Endodermal cell (in vitro differentiated cells): ENCODE data around the gene MATR3. TPM values are rescaled to one million over a fixed set of nuclear protein-coding genes. Genes with fewer than 3 reads are reported as not detected.
"Not testable (repeated sequence)": the region's sequence is repeated elsewhere in the genome, so short reads cannot be mapped to it uniquely, and the experiment has no call there.

Source experiments
- DNase-seq: peaks from one replicate; pipeline ENCODE4 v3.0.0-alpha.2; 2017
- H3K27ac ChIP-seq: 2 replicates; pipeline ENCODE4 v1.5.1; 2013; ENCODE audit warnings: mild to moderate bottlenecking, low read depth, low read length, moderate library complexity
- H3K27me3 ChIP-seq: 2 replicates; pipeline ENCODE4 v1.6.1; 2013; ENCODE audit warnings: mild to moderate bottlenecking, low read length, moderate library complexity; ENCODE audit not compliant: insufficient read depth, control insufficient read depth, poor library complexity, severe bottlenecking
- H3K36me3 ChIP-seq: 2 replicates; pipeline ENCODE4 v1.7.0; 2013; ENCODE audit warnings: mild to moderate bottlenecking, low read length, moderate library complexity; ENCODE audit not compliant: control insufficient read depth, insufficient read depth
- H3K4me1 ChIP-seq: one replicate; pipeline ENCODE4 v1.7.0; 2013; ENCODE audit warnings: low read length; ENCODE audit not compliant: control insufficient read depth, insufficient read depth
- H3K4me3 ChIP-seq: 2 replicates; pipeline ENCODE4 v1.5.1; 2013; ENCODE audit warnings: mild to moderate bottlenecking, low read length, moderate library complexity
- H3K9ac ChIP-seq: 2 replicates; pipeline ENCODE4 v1.6.1; 2013; ENCODE audit warnings: mild to moderate bottlenecking, low read length, moderate library complexity; ENCODE audit not compliant: poor library complexity, severe bottlenecking; ENCODE audit errors: extremely low read depth
- H3K9me3 ChIP-seq: 2 replicates; pipeline ENCODE4 v1.6.1; 2013; ENCODE audit warnings: mild to moderate bottlenecking, low read length, moderate library complexity; ENCODE audit not compliant: control insufficient read depth
- H3K27ac Mint-ChIP-seq: 2 replicates; pipeline ENCODE4 v1.8.0; 2020; ENCODE audit warnings: mixed read lengths
- H3K27me3 Mint-ChIP-seq: 2 replicates; pipeline ENCODE4 v1.8.0; 2021; ENCODE audit warnings: mild to moderate bottlenecking, mixed read lengths; ENCODE audit not compliant: insufficient read depth
- H3K36me3 Mint-ChIP-seq: 2 replicates; pipeline ENCODE4 v1.8.0; 2020; ENCODE audit warnings: low read depth, mixed read lengths
- H3K4me1 Mint-ChIP-seq: 2 replicates; pipeline ENCODE4 v1.8.0; 2020; ENCODE audit warnings: mixed read lengths
- H3K4me3 Mint-ChIP-seq: 2 replicates; pipeline ENCODE4 v1.8.0; 2020; ENCODE audit warnings: mild to moderate bottlenecking, moderate library complexity, mixed read lengths
- H3K9me3 Mint-ChIP-seq: 2 replicates; pipeline ENCODE4 v1.8.0; 2020; ENCODE audit warnings: mild to moderate bottlenecking, mixed read lengths
- CTCF ChIP-seq: fragments of 200-600 bp; sonication (generic); conservative IDR thresholded peaks from 2 replicates; pipeline ENCODE4 v1.5.0; 2021; ENCODE audit warnings: antibody characterized with exemption, mild to moderate bottlenecking
- WGBS, 2 experiments: methylation state at CpG; one replicate each; pipeline versions ENCODE4 v1.1.5 to v1.1.7; 2013; ENCODE audit warnings: missing lambda C conversion rate in 2 of 2, mixed read lengths in 1 of 2; ENCODE audit not compliant: insufficient coverage in 1 of 2, insufficient read length in 1 of 2; 5-methylcytosine and 5-hydroxymethylcytosine counted together
- total RNA-seq, 2 donors: library from RNA; stranded (reverse); fragmentation: NEBNext Ultra II Directional in 1 of 2; extraction: Animal tissue kit (Norgen Biotek cat#: 25700) in 1 of 2; gene quantifications; 2 replicates in 1 of 2; 3 replicates in 1 of 2; pipeline ENCODE4 v1.2.1, GENCODE V29; 2021

Gene MATR3
- total RNA-seq, 2 donors from 2014 or later, result 250 to 279 TPM

- Histone ChIP-seq H3K9ac (peak overlapping the region; percentile 99), H3K9me3 (no peaks in the 10 kb centered on the region), H3K4me1 (no peaks in the 10 kb centered on the region), H3K4me3 (peak overlapping the region; percentile 88), H3K27me3 (no peaks in the 10 kb centered on the region), H3K27ac (no peak overlapping the region), H3K36me3 (peaks cover 32% of the 10 kb centered on the region)
- Mint-ChIP-seq H3K27me3 (peaks cover 3% of the 10 kb centered on the region), H3K4me3 (peak overlapping the region; percentile 99), H3K4me1 (peaks cover 15% of the 10 kb centered on the region), H3K9me3 (no peaks in the 10 kb centered on the region), H3K36me3 (peaks cover 36% of the 10 kb centered on the region), H3K27ac (no peak overlapping the region)
- no peak for DNase-seq
- WGBS, 2 experiments, result 90 to 92% methylated on average over 9 of the region's 9 CpGs
- TF ChIP-seq CTCF, result no peak
Observed at GRCh38 chr5:139343476-139343875, 49.9 kb downstream of the MATR3 start.

- TF ChIP-seq CTCF, result no peak
- no peaks in the 10 kb centered on the region for H3K4me1 ChIP-seq
- H3K4me1 Mint-ChIP-seq, result peaks cover 15% of the 10 kb centered on the region
- H3K9ac ChIP-seq, result no peak overlapping the region
- peak overlapping the region; percentile 99 for H3K4me3 Mint-ChIP-seq
- H3K27ac ChIP-seq, result no peak overlapping the region
- H3K27ac Mint-ChIP-seq, result no peak overlapping the region
- 98 to 100% methylated on average over 1 to 2 of the region's 2 CpGs for WGBS, 2 experiments
- H3K9me3 Mint-ChIP-seq, result no peaks in the 10 kb centered on the region
- DNase-seq, result peak; percentile 10
- no peaks in the 10 kb centered on the region for H3K9me3 ChIP-seq
- peaks cover 39% of the 10 kb centered on the region for H3K36me3 ChIP-seq
- H3K27me3 ChIP-seq, result no peaks in the 10 kb centered on the region
- peaks cover 40% of the 10 kb centered on the region for H3K36me3 Mint-ChIP-seq
- peak overlapping the region; percentile 88 for H3K4me3 ChIP-seq
- peaks cover 3% of the 10 kb centered on the region for H3K27me3 Mint-ChIP-seq
Observed at GRCh38 chr5:139344177-139344576, 50.6 kb downstream of the MATR3 start.

- peaks cover 44% of the 10 kb centered on the region for H3K36me3 ChIP-seq
- H3K4me1 ChIP-seq, H3K27me3 ChIP-seq, H3K27ac ChIP-seq, H3K9me3 Mint-ChIP-seq, H3K4me3 Mint-ChIP-seq, H3K4me3 ChIP-seq, H3K27ac Mint-ChIP-seq, H3K9me3 ChIP-seq, DNase-seq, H3K27me3 Mint-ChIP-seq, H3K9ac ChIP-seq: not testable (repeated sequence)
- 98% methylated on average over 6 to 8 of the region's 8 CpGs for WGBS, 2 experiments
- H3K36me3 Mint-ChIP-seq, result peaks cover 40% of the 10 kb centered on the region
- peaks cover 15% of the 10 kb centered on the region for H3K4me1 Mint-ChIP-seq
Observed at GRCh38 chr5:139345442-139345841, 51.9 kb downstream of the MATR3 start.

GRCh38 chr5:139347863-139348262 lies 54.3 kb downstream of the MATR3 start:
- H3K4me3 ChIP-seq, H3K9ac ChIP-seq, H3K27ac Mint-ChIP-seq, H3K4me1 ChIP-seq, H3K4me3 Mint-ChIP-seq, H3K9me3 Mint-ChIP-seq, H3K9me3 ChIP-seq, H3K4me1 Mint-ChIP-seq, H3K27ac ChIP-seq, H3K27me3 ChIP-seq, H3K27me3 Mint-ChIP-seq: not testable (repeated sequence)
- WGBS, 2 experiments, result 94 to 96% methylated on average over 4 to 8 of the region's 9 CpGs
- peaks cover 58% of the 10 kb centered on the region for H3K36me3 ChIP-seq
- H3K36me3 Mint-ChIP-seq, result peaks cover 42% of the 10 kb centered on the region
- DNase-seq, result peak; percentile 22
